ENCODE results near the gene HCST. TPM values are rescaled to one million over a fixed set of nuclear protein-coding genes. Genes with fewer than 3 reads are reported as not detected.

Gene HCST
- total RNA-seq, 4 donors from 2014 or later, result 8.3 TPM; not detected in 3

DNA sequence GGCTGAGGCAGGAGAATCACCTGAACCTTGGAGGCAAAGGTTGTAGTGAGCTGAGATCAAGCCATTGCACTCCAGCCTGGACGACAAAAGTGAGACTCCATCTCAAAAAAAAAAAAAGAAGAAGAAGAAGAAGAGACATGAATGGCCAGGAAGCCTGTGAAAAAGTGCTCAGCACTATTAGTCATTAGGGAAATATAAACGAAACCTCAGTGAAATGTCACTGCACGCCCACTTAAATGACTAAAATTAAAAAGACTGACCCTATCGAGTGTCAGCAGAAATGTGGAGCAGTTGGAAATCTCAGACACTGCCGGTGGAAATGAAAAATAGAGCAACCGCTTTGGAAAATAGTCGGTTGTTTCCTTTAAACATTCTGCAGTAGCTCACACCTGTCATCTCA lies 11.3 kb downstream of the HCST start:
- no peak overlapping the region for H3K27ac ChIP-seq
- no peaks in the 10 kb centered on the region for H3K36me3 ChIP-seq
- H3K9me3 ChIP-seq, result no peaks in the 10 kb centered on the region
- H3K4me1 ChIP-seq, result peaks cover 5% of the 10 kb centered on the region
- H3K4me3 ChIP-seq, result no peak overlapping the region
- H3K27me3 ChIP-seq, result no peaks in the 10 kb centered on the region
- 52% methylated on average over 7 of the region's 7 CpGs for WGBS
- no peak for TF ChIP-seq EP300 (IDR thresholded peaks at IDR 0.05)
- no peak for TF ChIP-seq POLR2A (IDR thresholded peaks at IDR 0.05)
- TF ChIP-seq POLR2AphosphoS5 (IDR thresholded peaks at IDR 0.05), result no peak
- TF ChIP-seq, protein P1, sequence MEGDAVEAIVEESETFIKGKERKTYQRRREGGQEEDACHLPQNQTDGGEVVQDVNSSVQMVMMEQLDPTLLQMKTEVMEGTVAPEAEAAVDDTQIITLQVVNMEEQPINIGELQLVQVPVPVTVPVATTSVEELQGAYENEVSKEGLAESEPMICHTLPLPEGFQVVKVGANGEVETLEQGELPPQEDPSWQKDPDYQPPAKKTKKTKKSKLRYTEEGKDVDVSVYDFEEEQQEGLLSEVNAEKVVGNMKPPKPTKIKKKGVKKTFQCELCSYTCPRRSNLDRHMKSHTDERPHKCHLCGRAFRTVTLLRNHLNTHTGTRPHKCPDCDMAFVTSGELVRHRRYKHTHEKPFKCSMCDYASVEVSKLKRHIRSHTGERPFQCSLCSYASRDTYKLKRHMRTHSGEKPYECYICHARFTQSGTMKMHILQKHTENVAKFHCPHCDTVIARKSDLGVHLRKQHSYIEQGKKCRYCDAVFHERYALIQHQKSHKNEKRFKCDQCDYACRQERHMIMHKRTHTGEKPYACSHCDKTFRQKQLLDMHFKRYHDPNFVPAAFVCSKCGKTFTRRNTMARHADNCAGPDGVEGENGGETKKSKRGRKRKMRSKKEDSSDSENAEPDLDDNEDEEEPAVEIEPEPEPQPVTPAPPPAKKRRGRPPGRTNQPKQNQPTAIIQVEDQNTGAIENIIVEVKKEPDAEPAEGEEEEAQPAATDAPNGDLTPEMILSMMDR (IDR thresholded peaks at IDR 0.05), result no peak
- DNase-seq (ENCODE audit: low spot score in 2 of 2), result no peak

DNA sequence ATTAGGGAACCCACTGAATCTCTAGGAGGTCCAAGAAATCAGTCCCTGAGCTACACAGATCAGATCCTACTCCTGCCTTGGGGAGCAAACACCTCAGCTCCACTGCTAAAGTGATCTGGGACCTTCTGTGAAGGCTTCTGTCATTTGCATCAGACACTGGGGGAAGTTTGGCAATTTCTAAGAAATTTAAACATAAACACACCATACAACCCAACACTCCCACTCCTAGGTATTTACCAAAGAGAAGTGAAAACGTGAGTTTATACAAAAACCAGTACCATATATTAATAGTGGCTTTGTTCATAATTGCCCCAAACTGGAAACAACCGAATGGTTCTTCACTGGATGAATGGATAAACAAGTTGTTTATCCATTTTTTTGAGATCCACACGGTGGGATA lies 13.1 kb downstream of the HCST start:
- no peak for TF ChIP-seq POLR2A (IDR thresholded peaks at IDR 0.05)
- TF ChIP-seq, protein P1 (IDR thresholded peaks at IDR 0.05), result no peak
- WGBS, result 76% methylated on average over 3 of the region's 3 CpGs
- no peak overlapping the region for H3K27ac ChIP-seq

DNA sequence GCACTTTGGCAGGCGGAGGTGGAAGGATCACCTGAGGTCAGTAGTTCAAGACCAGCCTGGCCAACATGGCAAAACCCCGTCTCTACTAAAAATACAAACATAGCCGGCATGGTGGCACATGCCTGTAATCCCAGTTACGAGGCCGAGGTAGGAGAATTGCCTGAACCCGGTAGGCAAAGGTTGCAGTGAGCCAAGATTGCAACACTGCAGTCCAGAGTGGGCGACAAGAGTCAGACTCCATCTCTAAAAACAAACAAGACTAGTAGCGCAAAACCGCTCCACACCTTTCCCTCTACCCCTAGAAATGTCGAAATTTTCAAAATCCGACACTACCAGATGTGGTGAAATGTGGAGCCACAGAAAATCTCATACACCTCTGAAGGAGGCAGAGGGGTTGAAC lies 17.0 kb downstream of the HCST start:
- Histone ChIP-seq H3K36me3 (no peaks in the 10 kb centered on the region), H3K27ac (no peak overlapping the region), H3K27me3 (no peaks in the 10 kb centered on the region), H3K4me1 (no peaks in the 10 kb centered on the region), H3K9me3 (no peaks in the 10 kb centered on the region), H3K4me3 (no peak overlapping the region)
- DNase-seq (ENCODE audit: low spot score in 2 of 2), result no peak
- 90% methylated on average over 11 of the region's 11 CpGs for WGBS
- no peak for TF ChIP-seq EP300 (IDR thresholded peaks at IDR 0.05)
- TF ChIP-seq, protein P1 (IDR thresholded peaks at IDR 0.05), result no peak

More for the DNA sequence above, 13.1 kb downstream of the HCST start:
- DNase-seq (ENCODE audit: low spot score in 2 of 2), result no peak
- Histone ChIP-seq H3K9me3 (no peaks in the 10 kb centered on the region), H3K36me3 (no peaks in the 10 kb centered on the region), H3K27me3 (no peaks in the 10 kb centered on the region), H3K4me1 (peaks cover 5% of the 10 kb centered on the region), H3K4me3 (no peak overlapping the region)

DNA sequence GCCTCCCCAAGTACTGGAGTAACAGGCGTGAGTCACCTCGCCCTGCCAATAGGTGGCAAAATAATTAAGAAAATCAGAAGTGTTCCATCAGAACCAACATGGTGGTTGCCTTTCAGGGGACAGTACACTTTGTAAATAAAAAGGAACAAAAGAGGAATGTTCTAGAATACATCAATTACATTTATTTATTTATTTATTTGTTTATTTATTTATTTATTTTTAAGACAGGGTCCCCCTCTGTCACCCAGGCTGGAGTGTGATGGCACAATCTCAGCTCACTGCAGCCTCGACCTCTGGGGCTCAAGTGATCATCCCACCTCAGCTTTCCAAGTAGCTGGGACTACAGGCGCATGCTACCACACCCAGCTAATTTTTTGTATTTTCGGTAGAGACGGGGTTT lies 18.7 kb downstream of the HCST start:
- 86% methylated on average over 6 of the region's 6 CpGs for WGBS
- H3K27ac ChIP-seq, result no peak overlapping the region
- no peak overlapping the region for H3K4me3 ChIP-seq
- no peaks in the 10 kb centered on the region for H3K4me1 ChIP-seq
- TF ChIP-seq EP300 (IDR thresholded peaks at IDR 0.05) (no peak), POLR2A (IDR thresholded peaks at IDR 0.05) (no peak), POLR2AphosphoS5 (IDR thresholded peaks at IDR 0.05) (no peak)
- TF ChIP-seq, protein P1 (IDR thresholded peaks at IDR 0.05), result no peak
- peaks cover 4% of the 10 kb centered on the region for H3K27me3 ChIP-seq
- no peaks in the 10 kb centered on the region for H3K9me3 ChIP-seq
- no peak for DNase-seq (ENCODE audit: low spot score in 2 of 2)
- H3K36me3 ChIP-seq, result no peaks in the 10 kb centered on the region

DNA sequence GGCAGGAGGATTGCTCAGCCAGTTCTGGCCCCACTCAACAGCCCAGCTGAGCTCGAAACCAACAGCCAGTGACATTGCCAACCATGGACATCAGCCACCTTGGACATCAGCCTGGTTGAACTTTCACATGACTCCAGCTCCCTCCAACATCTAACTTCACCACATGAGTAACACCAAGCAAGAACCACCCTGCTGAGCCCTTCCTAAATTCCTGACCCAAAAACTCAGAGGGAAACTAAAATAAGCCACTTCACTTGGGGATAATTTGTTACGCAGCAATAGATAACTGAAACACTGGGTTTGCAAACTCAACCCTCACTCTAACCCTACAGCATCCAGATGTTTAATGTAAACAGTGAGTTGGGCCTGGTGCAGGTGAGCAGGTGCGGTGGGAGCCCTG lies 23.2 kb downstream of the HCST start:
- Histone ChIP-seq H3K4me1 (no peaks in the 10 kb centered on the region), H3K27me3 (peaks cover 4% of the 10 kb centered on the region), H3K36me3 (no peaks in the 10 kb centered on the region), H3K9me3 (no peaks in the 10 kb centered on the region), H3K4me3 (no peak overlapping the region), H3K27ac (no peak overlapping the region)
- DNase-seq (ENCODE audit: low spot score in 2 of 2), result no peak
- 86% methylated on average over 3 of the region's 3 CpGs for WGBS
- TF ChIP-seq EP300 (IDR thresholded peaks at IDR 0.05), result no peak
- no peak for TF ChIP-seq POLR2A (IDR thresholded peaks at IDR 0.05)
- TF ChIP-seq, protein P1 (IDR thresholded peaks at IDR 0.05), result no peak
- no peak for TF ChIP-seq POLR2AphosphoS5 (IDR thresholded peaks at IDR 0.05)
